Neural cell (in vitro differentiated cells): ENCODE measurements around the gene MCC. TPM values are rescaled to one million over a fixed set of nuclear protein-coding genes. Genes with fewer than 3 reads are reported as not detected.

ENCODE experiments used
- H2AFZ ChIP-seq: fragments of 200-600, 300-800 bp; sonication (generic), shearing (Covaris generic); 2 replicates; pipeline ENCODE4 v1.6.0; 2014; ENCODE audit warnings: low read depth, mild to moderate bottlenecking, antibody characterized with exemption, low read length, moderate library complexity
- H3F3A ChIP-seq: fragments of 200-600 bp; shearing (Covaris generic); 2 replicates; pipeline ENCODE4 v1.6.1; 2016; ENCODE audit warnings: mild to moderate bottlenecking, moderate library complexity, mixed read lengths, antibody characterized with exemption, low read length; ENCODE audit not compliant: insufficient read depth, poor library complexity, severe bottlenecking
- H3K27ac ChIP-seq: fragments of 200-600, 300-800 bp; sonication (generic), shearing (Covaris generic); 2 replicates; pipeline ENCODE4 v1.5.1; 2014; ENCODE audit warnings: mild to moderate bottlenecking, low read length, moderate library complexity
- H3K27me3 ChIP-seq: fragments of 300-800, 200-600 bp; sonication (generic), shearing (Covaris generic); 2 replicates; pipeline ENCODE4 v1.6.0; 2014; ENCODE audit warnings: mild to moderate bottlenecking, low read depth, low read length, moderate library complexity; ENCODE audit not compliant: insufficient read depth
- H3K36me3 ChIP-seq: fragments of 300-800, 200-600 bp; sonication (generic), shearing (Covaris generic); 2 replicates; pipeline ENCODE4 v1.5.1; 2014; ENCODE audit warnings: mild to moderate bottlenecking, antibody characterized with exemption, low read length, moderate library complexity; ENCODE audit not compliant: insufficient read depth
- H3K4me2 ChIP-seq: fragments of 300-800, 200-600 bp; sonication (generic), shearing (Covaris generic); 2 replicates; pipeline ENCODE4 v1.6.0; 2014; ENCODE audit warnings: mild to moderate bottlenecking, low read length
- H3K4me3 ChIP-seq: fragments of 300-800, 200-600 bp; sonication (generic), shearing (Covaris generic); 2 replicates; pipeline ENCODE4 v1.5.1; 2014; ENCODE audit warnings: mild to moderate bottlenecking, low read length, moderate library complexity
- H3K79me2 ChIP-seq: fragments of 200-600 bp; shearing (Covaris generic); replicated peaks from 2 replicates; pipeline ENCODE4 v1.6.0; 2014; ENCODE audit warnings: mild to moderate bottlenecking, low read length, moderate library complexity; ENCODE audit not compliant: insufficient read depth
- H3K9ac ChIP-seq: fragments of 300-800, 200-600 bp; sonication (generic), shearing (Covaris generic); 2 replicates; pipeline ENCODE4 v1.6.1; 2016; ENCODE audit warnings: mild to moderate bottlenecking, low read length, mixed read lengths
- H3K9me2 ChIP-seq: fragments of 200-600 bp; shearing (Covaris generic); 2 replicates; pipeline ENCODE4 v1.6.1; 2016; ENCODE audit warnings: mild to moderate bottlenecking, low read length, mixed read lengths; ENCODE audit not compliant: insufficient read depth
- H3K9me3 ChIP-seq: fragments of 200-600, 300-800 bp; sonication (generic), shearing (Covaris generic); 2 replicates; pipeline ENCODE4 v1.6.1; 2016; ENCODE audit warnings: mild to moderate bottlenecking, mixed run types, low read length, moderate library complexity, mixed read lengths
- H4K20me1 ChIP-seq: fragments of 200-600 bp; shearing (Covaris generic); 2 replicates; pipeline ENCODE4 v1.6.1; 2016; ENCODE audit warnings: mild to moderate bottlenecking, mixed run types; ENCODE audit not compliant: insufficient read depth
- CTCF ChIP-seq: fragments of 450-650 bp; IDR thresholded peaks from 2 replicates; pipeline ENCODE4 v1.5.1; 2014; ENCODE audit warnings: antibody characterized with exemption, mild to moderate bottlenecking, moderate library complexity; ENCODE audit not compliant: poor library complexity, severe bottlenecking
- EP300 ChIP-seq: fragments of 450-650 bp; conservative IDR thresholded peaks from 2 replicates; pipeline ENCODE4 v1.6.1; 2014; ENCODE audit warnings: antibody characterized with exemption, mild to moderate bottlenecking, moderate library complexity; ENCODE audit not compliant: poor library complexity, severe bottlenecking
- EZH2 ChIP-seq: fragments of 200-600, 300-800 bp; shearing (Covaris generic), sonication (generic); IDR thresholded peaks from 2 replicates; pipeline ENCODE4 v1.6.1; 2014; ENCODE audit warnings: antibody characterized with exemption, low read length, borderline replicate concordance, mild to moderate bottlenecking; ENCODE audit not compliant: insufficient read depth, poor library complexity, severe bottlenecking
- MXI1 ChIP-seq: fragments of 450-650 bp; conservative IDR thresholded peaks from 2 replicates; pipeline ENCODE4 v1.6.1; 2014; ENCODE audit warnings: antibody characterized with exemption, mild to moderate bottlenecking; ENCODE audit not compliant: poor library complexity, severe bottlenecking
- POLR2AphosphoS5 ChIP-seq: IDR thresholded peaks from 2 replicates; pipeline ENCODE4 v1.6.1; 2012
- RAD21 ChIP-seq: fragments of 450-650 bp; conservative IDR thresholded peaks from 2 replicates; pipeline ENCODE4 v1.6.1; 2014; ENCODE audit warnings: antibody characterized with exemption, mild to moderate bottlenecking, moderate library complexity
- REST ChIP-seq: IDR thresholded peaks from 2 replicates; pipeline ENCODE4 v1.6.1; 2012; ENCODE audit warnings: borderline replicate concordance
- SMC3 ChIP-seq: fragments of 450-650 bp; conservative IDR thresholded peaks from 2 replicates; pipeline ENCODE4 v1.6.1; 2014; ENCODE audit warnings: antibody characterized with exemption, mild to moderate bottlenecking, moderate library complexity; ENCODE audit not compliant: poor library complexity
- TAF1 ChIP-seq: IDR thresholded peaks from 2 replicates; pipeline ENCODE4 v1.6.1; 2012; ENCODE audit warnings: low read depth
- polyA plus RNA-seq: library from polyadenylated mRNA; depleted of rRNA; stranded (reverse); fragments of >200 nt; gene quantifications from 2 replicates; pipeline ENCODE4 v1.2.3, GENCODE V29; 2014

Gene MCC
- polyA plus RNA-seq, 1 donor from 2014 or later, result 2.2 TPM

GRCh38 chr5:113367586-113367985 is 120.7 kb downstream of the MCC start:
- H3K27me3 ChIP-seq, result no peaks in the 10 kb centered on the region
- no peaks in the 10 kb centered on the region for H3K36me3 ChIP-seq
- no peaks in the 10 kb centered on the region for H3K9me3 ChIP-seq
- H3K9me2 ChIP-seq, result no peaks in the 10 kb centered on the region
- TF ChIP-seq SMC3 (no peak), POLR2AphosphoS5 (no peak), CTCF (no peak), REST (no peak), EZH2 (no peak), RAD21 (no peak), MXI1 (no peak), EP300 (no peak), TAF1 (no peak)
- H3F3A ChIP-seq, result no peaks in the 10 kb centered on the region
- H3K4me2 ChIP-seq, result no peak overlapping the region
- H3K27ac ChIP-seq, result no peak overlapping the region
- no peak overlapping the region for H3K4me3 ChIP-seq
- H3K9ac ChIP-seq, result no peak overlapping the region
- no peaks in the 10 kb centered on the region for H4K20me1 ChIP-seq
- no peaks in the 10 kb centered on the region for H3K79me2 ChIP-seq
- H2AFZ ChIP-seq, result no peak overlapping the region

GRCh38 chr5:113364466-113364865 is 123.8 kb downstream of the MCC start:
- Histone ChIP-seq H3K9ac (no peak overlapping the region), H3K4me3 (no peak overlapping the region), H3K9me3 (no peaks in the 10 kb centered on the region), H3K9me2 (no peaks in the 10 kb centered on the region), H2AFZ (no peak overlapping the region), H4K20me1 (no peaks in the 10 kb centered on the region), H3K27ac (no peak overlapping the region), H3K79me2 (no peaks in the 10 kb centered on the region), H3F3A (no peaks in the 10 kb centered on the region), H3K36me3 (no peaks in the 10 kb centered on the region), H3K4me2 (no peak overlapping the region), H3K27me3 (no peaks in the 10 kb centered on the region)
- TF ChIP-seq RAD21, result no peak
- TF ChIP-seq CTCF, result no peak
- no peak for TF ChIP-seq EP300
- no peak for TF ChIP-seq MXI1
- no peak for TF ChIP-seq REST
- TF ChIP-seq EZH2, result no peak
- no peak for TF ChIP-seq POLR2AphosphoS5
- TF ChIP-seq SMC3, result no peak
- TF ChIP-seq TAF1, result no peak
